ENCODE measurements around the gene SKIC8. TPM values are rescaled to one million over a fixed set of nuclear protein-coding genes. Genes with fewer than 3 reads are reported as not detected.

SKIC8 gene
- total RNA-seq, 2 donors from 2014 or later = 46.3 to 55.4 TPM

DNA sequence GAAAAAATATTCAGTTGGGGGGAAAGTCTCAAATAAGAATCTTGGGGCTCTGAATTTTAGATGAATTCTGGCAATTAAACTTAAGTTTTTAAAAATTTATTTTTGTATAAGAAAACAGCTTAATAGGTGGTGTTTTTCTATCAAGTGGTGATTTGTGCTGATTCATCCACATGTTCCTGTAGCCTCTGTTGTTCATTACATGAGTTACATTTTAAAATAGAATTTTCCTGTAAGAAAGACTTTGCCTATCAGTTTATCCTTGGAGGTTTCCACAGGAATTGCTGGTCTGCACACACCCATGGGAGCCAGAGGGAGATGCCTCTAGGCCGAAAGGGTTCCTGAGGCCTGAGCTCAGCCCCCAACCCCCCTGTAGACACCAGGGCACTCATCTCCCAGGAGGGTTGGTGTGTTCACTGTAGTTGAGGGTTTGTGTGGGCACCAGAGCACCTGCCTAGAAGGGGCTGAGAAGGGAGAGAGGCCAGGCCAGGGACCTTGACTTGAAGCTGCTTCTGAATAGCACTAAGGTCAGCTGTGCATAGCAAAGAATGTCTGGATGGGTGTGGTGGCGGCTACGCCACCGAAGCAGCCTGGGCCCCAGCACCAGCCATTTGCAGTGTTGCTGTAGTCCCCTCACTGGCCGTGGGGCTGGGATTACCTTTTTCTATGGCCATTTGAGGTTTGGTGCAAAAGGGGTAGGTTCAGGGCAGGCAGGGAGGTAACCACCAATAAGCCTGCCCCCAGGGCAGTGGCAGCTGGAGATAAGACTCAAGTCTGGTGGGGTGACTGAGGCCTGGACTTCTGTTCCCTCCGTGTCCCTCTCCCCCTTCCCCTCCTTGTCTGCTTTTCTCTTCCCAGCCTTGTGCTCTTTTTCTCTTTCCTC, 23.1 kb downstream of the SKIC8 start:
- H3K27me3 Mint-ChIP-seq (ENCODE audit: insufficient read depth) = no peaks in the 10 kb centered on the region
- no peak for DNase-seq
- no peaks in the 10 kb centered on the region for H3K36me3 ChIP-seq (ENCODE audit: control insufficient read depth, insufficient read depth, low read length)
- no peak overlapping the region for H3K9ac ChIP-seq (ENCODE audit: extremely low read depth, low read length, poor library complexity, severe bottlenecking)
- H3K4me1 ChIP-seq (ENCODE audit: control insufficient read depth, insufficient read depth, low read length) = no peaks in the 10 kb centered on the region
- no peaks in the 10 kb centered on the region for H3K9me3 ChIP-seq (ENCODE audit: control insufficient read depth, low read length)
- WGBS, 2 experiments (ENCODE audit: insufficient coverage in 1 of 2, insufficient read length in 1 of 2) = 92% methylated on average over 6 of the region's 6 CpGs; no CpG with 5 or more reads in 1 of the 2 experiments
- no peak overlapping the region for H3K27ac Mint-ChIP-seq
- H3K4me3 ChIP-seq (ENCODE audit: low read length) = no peak overlapping the region
- peaks cover 3% of the 10 kb centered on the region for H3K4me1 Mint-ChIP-seq
- H3K9me3 Mint-ChIP-seq = no peaks in the 10 kb centered on the region
- no peak overlapping the region for H3K27ac ChIP-seq (ENCODE audit: low read depth, low read length)
- peaks cover 26% of the 10 kb centered on the region for H3K36me3 Mint-ChIP-seq (ENCODE audit: low read depth)
- no peak overlapping the region for H3K4me3 Mint-ChIP-seq
- TF ChIP-seq, protein P1, sequence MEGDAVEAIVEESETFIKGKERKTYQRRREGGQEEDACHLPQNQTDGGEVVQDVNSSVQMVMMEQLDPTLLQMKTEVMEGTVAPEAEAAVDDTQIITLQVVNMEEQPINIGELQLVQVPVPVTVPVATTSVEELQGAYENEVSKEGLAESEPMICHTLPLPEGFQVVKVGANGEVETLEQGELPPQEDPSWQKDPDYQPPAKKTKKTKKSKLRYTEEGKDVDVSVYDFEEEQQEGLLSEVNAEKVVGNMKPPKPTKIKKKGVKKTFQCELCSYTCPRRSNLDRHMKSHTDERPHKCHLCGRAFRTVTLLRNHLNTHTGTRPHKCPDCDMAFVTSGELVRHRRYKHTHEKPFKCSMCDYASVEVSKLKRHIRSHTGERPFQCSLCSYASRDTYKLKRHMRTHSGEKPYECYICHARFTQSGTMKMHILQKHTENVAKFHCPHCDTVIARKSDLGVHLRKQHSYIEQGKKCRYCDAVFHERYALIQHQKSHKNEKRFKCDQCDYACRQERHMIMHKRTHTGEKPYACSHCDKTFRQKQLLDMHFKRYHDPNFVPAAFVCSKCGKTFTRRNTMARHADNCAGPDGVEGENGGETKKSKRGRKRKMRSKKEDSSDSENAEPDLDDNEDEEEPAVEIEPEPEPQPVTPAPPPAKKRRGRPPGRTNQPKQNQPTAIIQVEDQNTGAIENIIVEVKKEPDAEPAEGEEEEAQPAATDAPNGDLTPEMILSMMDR (conservative IDR thresholded peaks at IDR 0.05) = no peak
- H3K27me3 ChIP-seq (ENCODE audit: control insufficient read depth, insufficient read depth, low read length, poor library complexity, severe bottlenecking) = no peaks in the 10 kb centered on the region

DNA sequence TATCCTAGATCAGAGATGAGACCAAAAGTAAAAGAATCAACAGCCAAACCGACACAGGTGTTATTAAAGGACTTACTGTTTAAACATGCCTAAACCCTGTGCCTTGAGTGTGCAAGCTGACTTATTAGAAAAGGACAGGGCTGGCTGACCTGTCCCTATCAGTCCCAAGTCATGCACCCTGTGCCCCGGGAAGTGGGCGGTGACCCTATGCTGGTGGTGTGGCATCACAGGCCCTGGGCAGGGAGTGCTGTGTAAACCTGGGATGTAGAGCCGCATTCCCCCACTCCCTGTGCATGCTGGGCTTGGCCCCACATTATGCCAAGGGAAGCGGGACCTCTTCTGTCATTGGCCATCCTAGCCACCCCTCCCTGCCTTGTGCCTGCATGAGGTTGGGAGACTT, 24.4 kb downstream of the SKIC8 start:
- no peak overlapping the region for H3K4me3 Mint-ChIP-seq
- no peaks in the 10 kb centered on the region for H3K27me3 Mint-ChIP-seq (ENCODE audit: insufficient read depth)
- no peak for DNase-seq
- no peak overlapping the region for H3K4me3 ChIP-seq (ENCODE audit: low read length)
- peaks cover 3% of the 10 kb centered on the region for H3K4me1 Mint-ChIP-seq
- no peaks in the 10 kb centered on the region for H3K4me1 ChIP-seq (ENCODE audit: control insufficient read depth, insufficient read depth, low read length)
- 94% methylated on average over 2 to 5 of the region's 5 CpGs for WGBS, 2 experiments (ENCODE audit: insufficient coverage in 1 of 2, insufficient read length in 1 of 2)
- H3K27me3 ChIP-seq (ENCODE audit: control insufficient read depth, insufficient read depth, low read length, poor library complexity, severe bottlenecking) = no peaks in the 10 kb centered on the region
- H3K36me3 ChIP-seq (ENCODE audit: control insufficient read depth, insufficient read depth, low read length) = no peaks in the 10 kb centered on the region
- H3K27ac Mint-ChIP-seq = no peak overlapping the region
- H3K9me3 Mint-ChIP-seq = no peaks in the 10 kb centered on the region
- TF ChIP-seq, protein P1 (conservative IDR thresholded peaks at IDR 0.05) = no peak
- H3K27ac ChIP-seq (ENCODE audit: low read depth, low read length) = no peak overlapping the region
- no peak overlapping the region for H3K9ac ChIP-seq (ENCODE audit: extremely low read depth, low read length, poor library complexity, severe bottlenecking)
- peaks cover 20% of the 10 kb centered on the region for H3K36me3 Mint-ChIP-seq (ENCODE audit: low read depth)
- H3K9me3 ChIP-seq (ENCODE audit: control insufficient read depth, low read length) = no peaks in the 10 kb centered on the region

DNA sequence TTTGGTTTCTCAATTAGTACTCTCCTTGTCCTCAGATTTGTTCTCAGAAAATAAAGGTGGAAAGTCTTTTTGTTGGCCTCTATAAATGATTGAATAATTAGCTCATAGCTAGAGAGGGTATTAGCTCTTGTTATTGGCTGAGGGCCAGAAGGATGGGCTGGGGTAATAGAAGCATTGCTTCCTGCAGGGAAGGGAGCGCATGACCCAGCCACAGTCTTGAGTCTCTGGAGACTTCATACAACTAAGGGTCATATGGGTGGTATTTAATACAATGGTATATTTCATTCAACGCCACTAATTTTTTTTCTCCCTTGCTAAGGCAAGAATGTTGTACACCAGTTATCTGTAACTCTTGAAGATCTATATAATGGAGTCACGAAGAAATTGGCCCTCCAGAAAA, 26.6 kb downstream of the SKIC8 start:
- H3K9me3 ChIP-seq (ENCODE audit: control insufficient read depth, low read length) = no peaks in the 10 kb centered on the region
- 100% methylated on average over 1 to 3 of the region's 3 CpGs for WGBS, 2 experiments (ENCODE audit: insufficient coverage in 1 of 2, insufficient read length in 1 of 2)
- peaks cover 3% of the 10 kb centered on the region for H3K4me1 Mint-ChIP-seq

More for the DNA sequence above, 26.6 kb downstream of the SKIC8 start:
- H3K27me3 Mint-ChIP-seq (ENCODE audit: insufficient read depth) = no peaks in the 10 kb centered on the region
- DNase-seq = no peak
- no peaks in the 10 kb centered on the region for H3K27me3 ChIP-seq (ENCODE audit: control insufficient read depth, insufficient read depth, low read length, poor library complexity, severe bottlenecking)
- no peak overlapping the region for H3K9ac ChIP-seq (ENCODE audit: extremely low read depth, low read length, poor library complexity, severe bottlenecking)
- H3K36me3 Mint-ChIP-seq (ENCODE audit: low read depth) = peaks cover 14% of the 10 kb centered on the region
- TF ChIP-seq, protein P1 (conservative IDR thresholded peaks at IDR 0.05) = no peak
- H3K4me1 ChIP-seq (ENCODE audit: control insufficient read depth, insufficient read depth, low read length) = no peaks in the 10 kb centered on the region
- H3K27ac Mint-ChIP-seq = no peak overlapping the region
- H3K9me3 Mint-ChIP-seq = no peaks in the 10 kb centered on the region
- no peak overlapping the region for H3K4me3 ChIP-seq (ENCODE audit: low read length)
- no peak overlapping the region for H3K4me3 Mint-ChIP-seq
- no peaks in the 10 kb centered on the region for H3K36me3 ChIP-seq (ENCODE audit: control insufficient read depth, insufficient read depth, low read length)
- no peak overlapping the region for H3K27ac ChIP-seq (ENCODE audit: low read depth, low read length)
